ENCODE results near the gene VAMP4.

- TF ChIP-seq ELF4 (IDR thresholded peaks at IDR 0.05) (no peak), BHLHE40 (IDR thresholded peaks at IDR 0.05; ENCODE audit: borderline replicate concordance) (no peak), FOXK2 (IDR thresholded peaks at IDR 0.05) (no peak)
Measured at GRCh38 chr1:171754971-171755370, 13.1 kb upstream of the VAMP4 start.
